ENCODE data around the gene SIVA1. TPM values are rescaled to one million over a fixed set of nuclear protein-coding genes. Genes with fewer than 3 reads are reported as not detected.

Gene SIVA1
- total RNA-seq, 1 donor from 2014 or later, result 298 TPM

DNA sequence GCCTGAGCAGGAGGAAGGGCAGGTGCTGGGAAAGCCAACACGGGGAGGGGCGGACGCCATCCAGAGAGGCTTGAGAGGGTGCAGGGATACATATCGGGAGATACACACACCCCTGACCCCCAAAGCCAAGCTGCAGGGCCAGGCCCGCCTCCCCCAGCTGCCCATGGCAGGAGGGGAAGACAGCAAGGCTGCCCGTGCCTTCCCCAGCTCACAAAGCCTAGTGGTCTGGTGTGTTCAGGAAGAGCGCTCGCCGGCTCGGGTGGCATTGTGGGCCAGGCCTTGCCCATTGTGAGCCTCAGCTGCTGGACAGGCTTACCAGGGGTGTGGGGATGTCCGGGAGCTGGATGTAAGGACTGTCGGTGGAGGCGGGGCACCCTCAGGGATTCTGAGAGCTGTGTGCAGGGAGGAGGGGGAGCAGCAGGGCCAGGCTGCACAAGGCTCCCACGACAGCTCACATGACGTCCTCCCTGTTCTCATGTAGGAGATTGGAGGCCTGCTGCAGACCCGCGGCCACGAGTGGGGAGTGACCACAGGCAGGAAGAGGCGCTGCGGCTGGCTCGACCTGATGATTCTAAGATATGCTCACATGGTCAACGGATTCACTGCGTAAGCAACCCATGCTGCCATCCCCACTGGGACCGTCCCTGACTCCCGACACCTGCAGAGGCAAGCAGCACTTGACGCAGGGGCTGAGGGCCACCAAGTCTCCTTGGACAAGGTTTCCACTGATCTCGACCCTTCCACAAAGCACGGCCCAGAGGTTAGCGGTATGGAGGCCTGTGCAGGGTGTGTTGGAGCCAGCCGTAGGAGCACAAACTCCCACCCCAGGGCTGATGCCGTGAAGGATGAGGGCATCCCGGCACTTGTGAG lies 10.1 kb upstream of the SIVA1 start:
- TF ChIP-seq, protein P1, sequence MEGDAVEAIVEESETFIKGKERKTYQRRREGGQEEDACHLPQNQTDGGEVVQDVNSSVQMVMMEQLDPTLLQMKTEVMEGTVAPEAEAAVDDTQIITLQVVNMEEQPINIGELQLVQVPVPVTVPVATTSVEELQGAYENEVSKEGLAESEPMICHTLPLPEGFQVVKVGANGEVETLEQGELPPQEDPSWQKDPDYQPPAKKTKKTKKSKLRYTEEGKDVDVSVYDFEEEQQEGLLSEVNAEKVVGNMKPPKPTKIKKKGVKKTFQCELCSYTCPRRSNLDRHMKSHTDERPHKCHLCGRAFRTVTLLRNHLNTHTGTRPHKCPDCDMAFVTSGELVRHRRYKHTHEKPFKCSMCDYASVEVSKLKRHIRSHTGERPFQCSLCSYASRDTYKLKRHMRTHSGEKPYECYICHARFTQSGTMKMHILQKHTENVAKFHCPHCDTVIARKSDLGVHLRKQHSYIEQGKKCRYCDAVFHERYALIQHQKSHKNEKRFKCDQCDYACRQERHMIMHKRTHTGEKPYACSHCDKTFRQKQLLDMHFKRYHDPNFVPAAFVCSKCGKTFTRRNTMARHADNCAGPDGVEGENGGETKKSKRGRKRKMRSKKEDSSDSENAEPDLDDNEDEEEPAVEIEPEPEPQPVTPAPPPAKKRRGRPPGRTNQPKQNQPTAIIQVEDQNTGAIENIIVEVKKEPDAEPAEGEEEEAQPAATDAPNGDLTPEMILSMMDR (conservative IDR thresholded peaks at IDR 0.05; ENCODE audit: low read depth, low read length), result no peak
- no peak overlapping the region for H3K4me3 ChIP-seq (ENCODE audit: low read depth, low read length)
- DNase-seq (ENCODE audit: low read depth), result no peak

- no peak for DNase-seq (ENCODE audit: low read depth)
- TF ChIP-seq, protein P1 (conservative IDR thresholded peaks at IDR 0.05; ENCODE audit: low read depth, low read length), result no peak
- no peak overlapping the region for H3K4me3 ChIP-seq (ENCODE audit: low read depth, low read length)
Measured at GRCh38 chr14:104743461-104744380, 9.2 kb upstream of the SIVA1 start.

- no peak for DNase-seq (ENCODE audit: low read depth)
- no peak overlapping the region for H3K4me3 ChIP-seq (ENCODE audit: low read depth, low read length)
- TF ChIP-seq, protein P1 (conservative IDR thresholded peaks at IDR 0.05; ENCODE audit: low read depth, low read length), result no peak
Measured at GRCh38 chr14:104744484-104744883, 8.5 kb upstream of the SIVA1 start.

DNA sequence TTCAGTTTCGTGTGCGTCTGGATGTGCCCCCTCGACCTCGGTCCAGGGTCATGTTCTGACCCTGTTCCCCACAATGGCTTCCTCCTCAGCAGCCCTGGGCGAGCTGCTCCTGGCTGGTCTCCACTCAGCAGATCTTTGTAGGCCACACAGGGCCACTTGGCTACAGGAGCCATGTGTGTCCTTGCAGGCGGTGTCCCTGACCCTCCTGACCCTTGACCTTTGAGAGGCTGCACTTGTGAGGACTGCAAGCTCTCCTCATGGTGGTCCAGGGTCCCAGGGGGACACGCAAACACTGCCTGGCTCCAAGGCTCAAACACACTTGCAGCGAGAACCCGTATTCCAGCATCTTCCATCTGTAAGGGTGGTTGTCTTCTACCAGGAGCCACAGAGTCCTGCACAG lies 7.5 kb upstream of the SIVA1 start:
- TF ChIP-seq, protein P1 (conservative IDR thresholded peaks at IDR 0.05; ENCODE audit: low read depth, low read length), result no peak
- H3K4me3 ChIP-seq (ENCODE audit: low read depth, low read length), result no peak overlapping the region
- no peak for DNase-seq (ENCODE audit: low read depth)

DNA sequence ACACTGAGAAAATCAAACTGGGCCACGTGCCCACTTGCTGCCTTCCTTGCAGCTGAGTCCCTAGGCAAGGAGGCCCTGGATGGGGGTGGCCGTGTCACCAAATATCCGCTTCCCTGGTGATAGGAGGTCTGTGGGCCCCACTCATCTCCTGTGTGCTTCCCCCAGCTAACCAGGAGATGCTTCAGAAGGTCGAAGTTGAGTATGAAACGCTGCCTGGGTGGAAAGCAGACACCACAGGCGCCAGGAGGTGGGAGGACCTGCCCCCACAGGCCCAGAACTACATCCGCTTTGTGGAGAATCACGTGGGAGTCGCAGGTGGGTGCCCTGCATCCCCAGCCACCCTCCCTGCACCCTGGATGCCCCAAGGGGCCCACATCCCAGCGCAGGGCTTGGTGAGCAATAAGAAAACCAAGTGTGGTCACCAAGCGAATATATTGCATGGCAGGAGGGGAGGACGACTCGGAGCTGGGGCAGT lies 6.8 kb upstream of the SIVA1 start:
- H3K4me3 ChIP-seq (ENCODE audit: low read depth, low read length), result no peak overlapping the region
- DNase-seq (ENCODE audit: low read depth), result no peak
- TF ChIP-seq, protein P1 (conservative IDR thresholded peaks at IDR 0.05; ENCODE audit: low read depth, low read length), result no peak

- DNase-seq (ENCODE audit: low read depth), result no peak
- H3K4me3 ChIP-seq (ENCODE audit: low read depth, low read length), result no peak overlapping the region
Measured at GRCh38 chr14:104746934-104747481, 5.9 kb upstream of the SIVA1 start.

More at GRCh38 chr14:104746934-104747481, 5.9 kb upstream of the SIVA1 start:
- TF ChIP-seq, protein P1 (conservative IDR thresholded peaks at IDR 0.05; ENCODE audit: low read depth, low read length), result no peak
